PC-9 (cell line): ENCODE measurements around the gene PRRT1B. TPM values are rescaled to one million over a fixed set of nuclear protein-coding genes. Genes with fewer than 3 reads are reported as not detected.

ENCODE experiments used
- BruUV-seq: library from RNA; stranded (reverse); fragments of 400-500 nt; replicated peaks from 2 replicates; lab custom pipeline; 2021; lab: Mats Ljungman, UMichigan
- CTCF ChIA-PET: fragments of 300-600 bp; sonication (Branson Sonifier 250); formaldehyde crosslinking; loops from one replicate; lab custom pipeline; 2022; ENCODE audit warnings: antibody characterized with exemption; lab: Charles Lee
- POLR2A ChIA-PET: fragments of 300-600 bp; sonication (Branson Sonifier 250); formaldehyde crosslinking; loops from one replicate; lab custom pipeline; 2022; ENCODE audit warnings: antibody characterized with exemption; ENCODE audit not compliant: unreplicated experiment; lab: Charles Lee
- DNase-seq, 2 experiments: peaks; one replicate each; pipeline versions ENCODE4 v3.0.0 to v3.0.0-alpha.2; 2015 to 2022; ENCODE audit warnings: mixed read lengths in 1 of 2
- H2AFZ ChIP-seq: fragments of 200-600 bp; sonication (generic); 2 replicates; pipeline ENCODE4 v1.8.1; 2017; ENCODE audit warnings: antibody characterized with exemption
- H3F3A ChIP-seq: fragments of 200-600 bp; sonication (generic); 2 replicates; pipeline ENCODE4 v1.8.1; 2017; ENCODE audit warnings: antibody characterized with exemption, mild to moderate bottlenecking, low read depth; ENCODE audit not compliant: insufficient read depth
- H3K27ac ChIP-seq: fragments of 200-600 bp; sonication (generic); 2 replicates; pipeline ENCODE4 v1.6.1; 2016; ENCODE audit warnings: mixed run types
- H3K27me3 ChIP-seq: fragments of 200-600 bp; sonication (generic); 2 replicates; pipeline ENCODE4 v1.6.1; 2016; ENCODE audit warnings: low read depth, mixed run types; ENCODE audit not compliant: insufficient read depth
- H3K36me3 ChIP-seq: fragments of 200-600 bp; sonication (generic); 2 replicates; pipeline ENCODE4 v1.6.1; 2016; ENCODE audit warnings: low read depth, mixed run types
- H3K4me1 ChIP-seq: fragments of 200-600 bp; sonication (generic); replicated peaks from 2 replicates; pipeline ENCODE4 v1.6.1; 2016; ENCODE audit warnings: mixed run types; ENCODE audit not compliant: insufficient read depth
- H3K4me2 ChIP-seq: fragments of 200-600 bp; sonication (generic); 2 replicates; pipeline ENCODE4 v1.6.1; 2017; ENCODE audit warnings: mixed run types
- H3K4me3 ChIP-seq: fragments of 200-600 bp; sonication (generic); 2 replicates; pipeline ENCODE4 v1.6.1; 2016; ENCODE audit warnings: mixed run types
- H3K79me2 ChIP-seq: fragments of 200-600 bp; sonication (generic); 2 replicates; pipeline ENCODE4 v1.6.1; 2017; ENCODE audit warnings: low read depth, mixed run types
- H3K9me2 ChIP-seq: fragments of 200-600 bp; sonication (generic); 2 replicates; pipeline ENCODE4 v1.8.1; 2017; ENCODE audit warnings: mild to moderate bottlenecking; ENCODE audit not compliant: insufficient read depth
- H3K9me3 ChIP-seq: fragments of 200-600 bp; sonication (generic); 2 replicates; pipeline ENCODE4 v1.8.1; 2016; ENCODE audit warnings: low read depth; ENCODE audit not compliant: insufficient read depth
- H4K20me1 ChIP-seq: fragments of 200-600 bp; sonication (generic); 2 replicates; pipeline ENCODE4 v1.8.1; 2017; ENCODE audit not compliant: insufficient read depth
- CTCF ChIP-seq: fragments of 200-600 bp; sonication (generic); conservative IDR thresholded peaks from 2 replicates; pipeline ENCODE4 v1.6.1; 2017; ENCODE audit warnings: mixed run types, antibody characterized with exemption, mild to moderate bottlenecking, moderate library complexity
- EZH2 ChIP-seq: fragments of 200-600 bp; sonication (generic); IDR thresholded peaks from 2 replicates; pipeline ENCODE4 v1.8.0; 2017; ENCODE audit warnings: antibody characterized with exemption, low read depth
- intact Hi-C: fragments of 100-400 bp; cut with micrococcal nuclease; formaldehyde crosslinking; loops from one replicate; pipeline ENCODE4 v1.10.0; 2022; ENCODE audit not compliant: unreplicated experiment
- total RNA-seq: library from RNA; stranded (reverse); gene quantifications from 2 replicates; pipeline ENCODE4 v1.2.3, GENCODE V29; 2021

Gene PRRT1B
- total RNA-seq, 1 experiment from 2014 or later, result not detected

- no peak for DNase-seq
- Histone ChIP-seq H3K4me1 (no peaks in the 10 kb centered on the region), H4K20me1 (no peaks in the 10 kb centered on the region), H3K9me3 (no peaks in the 10 kb centered on the region), H3K4me3 (no peak overlapping the region), H3K36me3 (no peaks in the 10 kb centered on the region), H3K79me2 (no peaks in the 10 kb centered on the region), H3K9me2 (no peaks in the 10 kb centered on the region), H3F3A (no peaks in the 10 kb centered on the region), H3K27ac (no peak overlapping the region), H3K4me2 (no peak overlapping the region), H2AFZ (no peak overlapping the region), H3K27me3 (no peaks in the 10 kb centered on the region)
- intact Hi-C loops, result no loop called here
- TF ChIP-seq CTCF (no peak), EZH2 (no peak)
- CTCF ChIA-PET, result interaction anchor here (0.5 kb wide), 1 partner anchor 154 kb away, joined by 3 read pairs; no protein-coding TSS in a partner anchor
- no TSS peak for BruUV-seq
- POLR2A ChIA-PET, result no interaction called here
Observed at GRCh38 chr9:131587906-131588305, 42.6 kb downstream of the PRRT1B start.

DNA sequence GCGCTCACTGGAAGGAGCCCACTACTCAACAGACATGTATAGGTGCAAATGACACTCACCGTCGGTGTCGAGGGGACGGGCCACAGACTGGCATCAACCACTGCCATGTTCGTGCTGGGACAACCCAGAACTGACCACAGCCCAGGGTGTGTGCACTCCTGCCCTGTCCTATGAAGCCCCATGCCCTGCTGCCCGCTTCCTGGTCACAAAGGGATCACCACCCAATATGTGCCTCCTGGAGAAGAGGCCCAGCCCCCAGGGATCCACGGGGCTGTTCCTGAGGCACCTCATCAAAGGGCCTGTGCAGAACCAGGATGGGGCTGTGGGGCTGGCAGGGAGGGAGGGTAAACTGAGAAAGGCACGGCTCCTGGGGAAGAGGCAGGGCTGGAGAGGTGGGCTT, 43.1 kb downstream of the PRRT1B start:
- POLR2A ChIA-PET, result no interaction called here
- CTCF ChIA-PET, result interaction anchor here (0.6 kb wide), 1 partner anchor 38 kb away, joined by 3 read pairs; no protein-coding TSS in a partner anchor

GRCh38 chr9:131589124-131589711, 43.9 kb downstream of the PRRT1B start:
- Histone ChIP-seq H3K4me3 (no peak overlapping the region), H3K9me2 (no peaks in the 10 kb centered on the region), H3K4me1 (no peaks in the 10 kb centered on the region), H3K4me2 (no peak overlapping the region), H3K27ac (no peak overlapping the region), H3F3A (no peaks in the 10 kb centered on the region), H3K27me3 (no peaks in the 10 kb centered on the region), H3K36me3 (no peaks in the 10 kb centered on the region), H4K20me1 (no peaks in the 10 kb centered on the region), H2AFZ (no peak overlapping the region), H3K9me3 (no peaks in the 10 kb centered on the region), H3K79me2 (no peaks in the 10 kb centered on the region)
- no peak for TF ChIP-seq EZH2
- TF ChIP-seq CTCF, result no peak
- CTCF ChIA-PET, result interaction anchor here (0.6 kb wide), 1 partner anchor 39 kb away, joined by 3 read pairs; no protein-coding TSS in a partner anchor
- intact Hi-C loops, result no loop called here
- no peak for DNase-seq
- POLR2A ChIA-PET, result no interaction called here
- no TSS peak for BruUV-seq

More for the DNA sequence above, 43.1 kb downstream of the PRRT1B start:
- no peaks in the 10 kb centered on the region for H3K36me3 ChIP-seq
- H3K9me2 ChIP-seq, result no peaks in the 10 kb centered on the region
- no peak overlapping the region for H3K4me2 ChIP-seq
- intact Hi-C loops, result no loop called here
- no peak for DNase-seq
- no peaks in the 10 kb centered on the region for H3K9me3 ChIP-seq
- H3K4me3 ChIP-seq, result no peak overlapping the region
- no peak for TF ChIP-seq EZH2
- no peak overlapping the region for H3K27ac ChIP-seq
- H4K20me1 ChIP-seq, result no peaks in the 10 kb centered on the region
- no peaks in the 10 kb centered on the region for H3F3A ChIP-seq
- no TSS peak for BruUV-seq
- H3K4me1 ChIP-seq, result no peaks in the 10 kb centered on the region
- H3K27me3 ChIP-seq, result no peaks in the 10 kb centered on the region
- no peak overlapping the region for H2AFZ ChIP-seq
- H3K79me2 ChIP-seq, result no peaks in the 10 kb centered on the region
